Chondrocyte (in vitro differentiated cells): ENCODE results near the gene MRPL48. TPM values are rescaled to one million over a fixed set of nuclear protein-coding genes. Genes with fewer than 3 reads are reported as not detected.

Experiments used
- DNase-seq: peaks from one replicate; pipeline ENCODE4 v3.0.0; 2021; ENCODE audit warnings: mixed read lengths, low spot score
- H3K27ac Mint-ChIP-seq: one replicate; pipeline ENCODE4 v1.8.0; 2021; ENCODE audit warnings: mild to moderate bottlenecking, moderate library complexity, mixed read lengths; ENCODE audit not compliant: unreplicated experiment
- H3K27me3 Mint-ChIP-seq: 2 replicates; pipeline ENCODE4 v1.8.0; 2021; ENCODE audit warnings: low read depth, mixed read lengths
- H3K36me3 Mint-ChIP-seq: 2 replicates; pipeline ENCODE4 v1.8.0; 2021; ENCODE audit warnings: low read depth, mixed read lengths
- H3K4me1 Mint-ChIP-seq: 2 replicates; pipeline ENCODE4 v1.8.0; 2021; ENCODE audit warnings: low read depth, mild to moderate bottlenecking, mixed read lengths
- H3K4me3 Mint-ChIP-seq: one replicate; pipeline ENCODE4 v1.8.0; 2021; ENCODE audit warnings: mild to moderate bottlenecking, moderate library complexity, mixed read lengths; ENCODE audit not compliant: unreplicated experiment
- H3K9me3 Mint-ChIP-seq: 2 replicates; pipeline ENCODE4 v1.8.0; 2021; ENCODE audit warnings: low read depth, mixed read lengths
- total RNA-seq: library from RNA; stranded (reverse); gene quantifications from 3 replicates; pipeline ENCODE4 v1.2.1, GENCODE V29; 2021
- TF ChIP-seq, protein P1 (sequence below): fragments of 200-600 bp; sonication (generic); IDR thresholded peaks from 2 replicates; pipeline ENCODE4 v1.5.0; 2021; ENCODE audit warnings: antibody characterized with exemption, mild to moderate bottlenecking, moderate library complexity

MRPL48 gene
- total RNA-seq, 1 donor from 2014 or later, result 25.8 TPM

DNA sequence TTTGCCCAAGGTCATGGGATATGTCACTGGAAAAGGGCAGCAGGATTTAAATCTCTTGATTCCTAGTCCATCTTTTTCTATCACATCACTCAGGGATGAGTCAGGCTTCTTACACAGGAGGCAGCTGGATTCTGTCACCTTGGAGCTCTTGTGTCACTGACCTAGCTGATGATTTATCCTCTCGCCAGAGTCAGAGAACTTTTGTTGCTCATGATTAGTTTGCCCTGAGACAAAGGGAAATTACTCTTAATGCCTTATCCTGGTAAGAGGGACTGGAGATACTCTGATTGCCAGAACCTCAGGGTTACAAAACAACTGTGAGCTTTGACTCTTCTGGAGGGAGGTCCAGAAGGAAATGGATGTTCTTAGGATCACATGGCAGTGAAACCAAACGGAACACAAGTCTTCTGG, 78.9 kb downstream of the MRPL48 start:
- TF ChIP-seq, protein P1, sequence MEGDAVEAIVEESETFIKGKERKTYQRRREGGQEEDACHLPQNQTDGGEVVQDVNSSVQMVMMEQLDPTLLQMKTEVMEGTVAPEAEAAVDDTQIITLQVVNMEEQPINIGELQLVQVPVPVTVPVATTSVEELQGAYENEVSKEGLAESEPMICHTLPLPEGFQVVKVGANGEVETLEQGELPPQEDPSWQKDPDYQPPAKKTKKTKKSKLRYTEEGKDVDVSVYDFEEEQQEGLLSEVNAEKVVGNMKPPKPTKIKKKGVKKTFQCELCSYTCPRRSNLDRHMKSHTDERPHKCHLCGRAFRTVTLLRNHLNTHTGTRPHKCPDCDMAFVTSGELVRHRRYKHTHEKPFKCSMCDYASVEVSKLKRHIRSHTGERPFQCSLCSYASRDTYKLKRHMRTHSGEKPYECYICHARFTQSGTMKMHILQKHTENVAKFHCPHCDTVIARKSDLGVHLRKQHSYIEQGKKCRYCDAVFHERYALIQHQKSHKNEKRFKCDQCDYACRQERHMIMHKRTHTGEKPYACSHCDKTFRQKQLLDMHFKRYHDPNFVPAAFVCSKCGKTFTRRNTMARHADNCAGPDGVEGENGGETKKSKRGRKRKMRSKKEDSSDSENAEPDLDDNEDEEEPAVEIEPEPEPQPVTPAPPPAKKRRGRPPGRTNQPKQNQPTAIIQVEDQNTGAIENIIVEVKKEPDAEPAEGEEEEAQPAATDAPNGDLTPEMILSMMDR, result no peak
- Mint-ChIP-seq H3K36me3 (peaks cover 13% of the 10 kb centered on the region), H3K9me3 (no peaks in the 10 kb centered on the region), H3K4me3 (no peak overlapping the region), H3K4me1 (peaks cover 21% of the 10 kb centered on the region), H3K27ac (peak overlapping the region; percentile 79), H3K27me3 (no peaks in the 10 kb centered on the region)
- no peak for DNase-seq

DNA sequence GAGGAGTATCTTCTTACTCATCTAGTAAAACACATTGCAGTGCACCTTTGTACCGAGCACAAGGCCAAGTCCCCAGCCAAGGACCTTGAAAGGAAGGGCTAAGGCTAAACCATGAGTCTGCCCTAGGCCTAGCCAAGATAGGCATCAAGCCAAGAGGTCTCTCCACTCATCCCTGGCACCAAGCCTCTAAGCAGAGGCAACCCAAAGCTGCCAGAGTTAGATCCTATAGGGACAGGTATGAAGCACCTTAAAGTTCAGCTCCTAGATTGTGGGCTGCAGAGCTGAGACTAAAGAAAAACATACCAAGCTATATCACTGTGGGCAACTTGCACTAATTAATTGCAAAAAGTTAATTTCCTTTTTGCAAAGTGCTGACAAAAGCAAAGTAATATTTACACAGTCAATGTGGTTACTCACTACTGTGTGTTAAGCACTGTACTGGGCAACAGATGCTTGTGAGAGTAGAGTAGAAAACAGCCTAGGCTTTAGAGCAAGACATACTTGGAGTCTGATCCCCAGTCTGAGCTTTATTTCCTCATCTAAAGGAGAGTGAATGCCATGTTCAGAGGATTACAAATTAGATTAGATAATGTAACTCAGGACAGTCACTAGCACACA, 81.8 kb downstream of the MRPL48 start:
- Mint-ChIP-seq H3K27ac (peak overlapping the region; percentile 41), H3K4me3 (no peak overlapping the region), H3K9me3 (no peaks in the 10 kb centered on the region), H3K27me3 (no peaks in the 10 kb centered on the region), H3K36me3 (peaks cover 11% of the 10 kb centered on the region), H3K4me1 (peaks cover 21% of the 10 kb centered on the region)
- no peak for DNase-seq
- TF ChIP-seq, protein P1, result no peak

DNA sequence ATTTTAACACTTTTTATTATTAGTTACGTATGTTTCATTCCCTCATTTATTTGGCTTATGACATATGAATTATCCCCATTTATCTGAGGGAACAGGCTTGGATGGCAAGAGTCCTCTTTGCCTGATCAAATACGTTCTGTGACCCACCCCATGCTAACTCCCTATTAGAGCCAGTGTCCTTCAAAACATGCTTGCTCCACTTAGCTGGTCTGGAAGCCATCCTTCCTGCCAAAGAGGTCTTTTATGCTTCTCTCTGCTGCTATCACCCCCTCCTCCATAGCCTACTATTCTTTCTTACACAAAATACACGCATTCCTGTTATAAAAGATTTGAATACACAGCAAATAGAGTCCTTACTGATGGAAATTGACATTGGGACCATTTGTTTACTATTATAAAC, 82.6 kb downstream of the MRPL48 start:
- TF ChIP-seq, protein P1, result no peak
- Mint-ChIP-seq H3K27me3 (no peaks in the 10 kb centered on the region), H3K4me1 (peaks cover 25% of the 10 kb centered on the region), H3K36me3 (peaks cover 8% of the 10 kb centered on the region), H3K27ac (no peak overlapping the region), H3K9me3 (no peaks in the 10 kb centered on the region), H3K4me3 (no peak overlapping the region)
- DNase-seq, result no peak

DNA sequence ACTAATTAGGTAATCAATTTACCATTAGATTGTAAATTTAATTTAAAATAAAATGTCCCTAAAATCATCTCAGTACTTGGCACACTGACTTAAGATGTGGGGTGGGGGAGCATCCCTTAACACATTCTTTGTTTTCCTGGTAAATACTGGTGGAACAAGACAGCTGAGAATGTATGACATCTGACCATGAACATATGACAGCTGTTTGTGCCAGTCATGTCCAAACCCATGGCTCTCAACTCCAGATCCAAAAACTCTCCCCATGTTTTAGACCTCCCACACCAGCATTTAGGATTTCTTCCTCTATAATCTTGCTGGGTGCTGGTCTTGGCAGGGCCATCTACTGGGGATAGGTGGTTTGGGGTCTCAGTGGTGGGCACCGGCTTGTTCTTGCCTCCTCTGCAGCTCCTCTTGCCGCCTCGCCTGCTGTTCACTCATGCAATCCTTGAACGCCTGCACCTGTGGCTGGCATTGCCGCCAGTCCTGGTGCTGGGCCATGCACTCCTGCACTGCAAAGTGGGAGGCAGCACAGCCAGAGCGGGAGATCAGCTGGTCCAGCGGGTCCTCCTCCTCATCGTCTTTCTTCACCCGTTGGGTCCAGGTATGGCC, 85.2 kb downstream of the MRPL48 start:
- TF ChIP-seq, protein P1, result no peak
- Mint-ChIP-seq H3K9me3 (no peaks in the 10 kb centered on the region), H3K27me3 (no peaks in the 10 kb centered on the region), H3K4me3 (no peak overlapping the region), H3K4me1 (peaks cover 33% of the 10 kb centered on the region), H3K27ac (no peak overlapping the region), H3K36me3 (peaks cover 7% of the 10 kb centered on the region)
- DNase-seq, result no peak

DNA sequence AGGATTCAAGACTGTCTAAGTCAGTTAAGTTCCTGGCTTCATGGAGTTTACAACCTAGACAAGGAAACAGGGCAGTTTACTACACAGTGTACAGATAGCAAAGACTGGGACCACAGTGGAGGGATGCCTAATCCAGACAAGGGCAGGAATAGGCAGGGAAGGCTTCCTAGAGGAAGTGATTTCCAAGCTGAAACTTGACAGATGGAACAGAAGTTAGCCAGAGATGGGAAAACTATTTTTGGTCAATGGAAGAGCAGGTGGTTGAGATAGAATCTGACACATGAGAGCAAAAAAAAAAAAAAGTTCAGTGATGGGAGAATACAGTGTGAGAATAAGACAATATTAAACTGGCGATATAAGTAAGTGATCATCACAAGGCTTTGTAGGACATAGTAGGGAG, 87.7 kb downstream of the MRPL48 start:
- Mint-ChIP-seq H3K4me1 (peaks cover 26% of the 10 kb centered on the region), H3K9me3 (no peaks in the 10 kb centered on the region), H3K27me3 (no peaks in the 10 kb centered on the region), H3K36me3 (peaks cover 7% of the 10 kb centered on the region), H3K27ac (peak overlapping the region; percentile 98), H3K4me3 (peak overlapping the region; percentile 96)
- TF ChIP-seq, protein P1, result no peak
- DNase-seq, result no peak
